Peyer's patch (tissue), 4 donors: ENCODE measurements around the gene ADAMTSL3.

Experiments
- CTCF ChIP-seq, 6 experiments: fragments of 450-650 bp in 4 of 6; fragments of 200-600 bp in 2 of 6; sonication (generic) in 1 of 6; IDR thresholded peaks; one replicate each; pipeline ENCODE4 v1.5.1; 2017 to 2019; ENCODE audit warnings: antibody characterized with exemption in 6 of 6, mild to moderate bottlenecking in 3 of 6, moderate library complexity in 1 of 6
- POLR2A ChIP-seq, 2 donors: fragments of 450-650 bp; IDR thresholded peaks; one replicate each; pipeline ENCODE4 v1.5.1; 2017; ENCODE audit warnings: antibody characterized with exemption in 2 of 2, mild to moderate bottlenecking in 2 of 2, moderate library complexity in 2 of 2

- TF ChIP-seq CTCF (IDR thresholded peaks at IDR 0.05): no peak
- no peak for TF ChIP-seq POLR2A (IDR thresholded peaks at IDR 0.05)
Measured at GRCh38 chr15:83716605-83717004, 62.7 kb downstream of the ADAMTSL3 start.
